ENCODE data around the gene RTKN.
"Not testable (repeated sequence)": the region's sequence is repeated elsewhere in the genome, so short reads cannot be mapped to it uniquely, and the experiment has no call there.

Gene RTKN

DNA sequence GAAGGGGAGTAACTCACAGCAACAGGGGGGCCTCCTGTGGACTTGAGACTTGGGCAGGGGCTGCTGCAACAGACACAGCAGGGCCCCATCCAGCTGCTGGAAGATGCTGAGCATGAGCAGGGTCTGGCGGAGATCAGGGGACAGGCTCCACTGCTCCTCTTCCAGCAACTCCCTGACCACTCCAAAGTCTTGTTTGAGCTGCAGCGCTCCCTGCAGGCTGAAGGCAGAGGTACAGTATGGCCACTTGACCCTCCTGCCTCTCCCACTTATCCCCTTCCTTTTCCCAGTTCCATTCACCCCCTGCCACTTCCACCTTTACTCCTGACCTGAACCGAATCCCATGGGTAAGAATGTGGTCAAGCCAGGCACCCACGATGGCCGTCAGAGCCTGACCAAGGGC lies 33.2 kb upstream of the RTKN start:
- Histone ChIP-seq H3K9ac (ENCODE audit: low read depth in 1 of 2, low read length in 2 of 2) (no peak overlapping the region), H3K9me3 (ENCODE audit: control insufficient read depth in 1 of 2, low read length in 2 of 2) (no peaks in the 10 kb centered on the region), H3K36me3 (ENCODE audit: control insufficient read depth in 1 of 2, insufficient read depth in 2 of 2, low read length in 2 of 2) (peaks cover 14 to 23% of the 10 kb centered on the region in 2 donors), H3K4me1 (ENCODE audit: control insufficient read depth in 1 of 2, insufficient read depth in 2 of 2, low read length in 2 of 2) (peaks cover 21 to 36% of the 10 kb centered on the region in 2 donors), H3K4me3 (ENCODE audit: low read depth in 1 of 2, low read length in 2 of 2) (no peak overlapping the region), H3K27ac (ENCODE audit: low read depth, low read length) (no peak overlapping the region), H3K27me3 (ENCODE audit: control insufficient read depth in 1 of 2, insufficient read depth in 2 of 2, low read length in 2 of 2) (no peaks in the 10 kb centered on the region)

DNA sequence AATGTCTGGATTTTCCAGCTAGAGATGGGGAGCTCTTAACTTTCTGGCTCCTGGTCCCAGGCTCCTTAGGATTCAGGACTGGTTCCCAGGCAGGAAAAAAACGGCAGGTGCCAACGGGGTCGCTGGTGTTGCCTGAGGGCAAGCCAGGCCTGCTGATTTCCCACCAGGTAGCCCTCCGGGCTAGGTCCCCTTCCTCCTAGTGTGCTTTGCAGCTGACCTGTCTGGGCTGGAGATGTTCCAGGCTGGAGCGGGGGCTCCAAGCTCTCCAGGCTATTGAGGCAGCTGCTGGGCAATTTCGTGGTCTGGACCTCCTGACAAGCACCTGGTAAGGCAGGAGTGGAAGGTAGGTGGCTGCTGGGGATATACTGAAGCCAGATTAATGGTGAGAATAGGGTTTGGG lies 32.7 kb upstream of the RTKN start:
- no peaks in the 10 kb centered on the region for H3K9me3 ChIP-seq (ENCODE audit: control insufficient read depth in 1 of 2, low read length in 2 of 2)
- peaks cover 14 to 23% of the 10 kb centered on the region in 2 donors for H3K36me3 ChIP-seq (ENCODE audit: control insufficient read depth in 1 of 2, insufficient read depth in 2 of 2, low read length in 2 of 2)
- peaks cover 19 to 33% of the 10 kb centered on the region in 2 donors for H3K4me1 ChIP-seq (ENCODE audit: control insufficient read depth in 1 of 2, insufficient read depth in 2 of 2, low read length in 2 of 2)
- H3K27me3 ChIP-seq (ENCODE audit: control insufficient read depth in 1 of 2, insufficient read depth in 2 of 2, low read length in 2 of 2) = no peaks in the 10 kb centered on the region
- H3K4me3 ChIP-seq (ENCODE audit: low read depth in 1 of 2, low read length in 2 of 2) = no peak overlapping the region
- no peak overlapping the region for H3K27ac ChIP-seq (ENCODE audit: low read depth, low read length)
- H3K9ac ChIP-seq (ENCODE audit: low read depth in 1 of 2, low read length in 2 of 2) = no peak overlapping the region

- H3K9ac ChIP-seq (ENCODE audit: low read depth in 1 of 2, low read length in 2 of 2) = peak overlapping the region; percentile 96 to 97
- no peaks in the 10 kb centered on the region for H3K9me3 ChIP-seq (ENCODE audit: control insufficient read depth in 1 of 2, low read length in 2 of 2)
- peaks cover 14 to 23% of the 10 kb centered on the region in 2 donors for H3K36me3 ChIP-seq (ENCODE audit: control insufficient read depth in 1 of 2, insufficient read depth in 2 of 2, low read length in 2 of 2)
- peak overlapping the region; percentile 93 to 98 for H3K4me3 ChIP-seq (ENCODE audit: low read depth in 1 of 2, low read length in 2 of 2)
- H3K27me3 ChIP-seq (ENCODE audit: control insufficient read depth in 1 of 2, insufficient read depth in 2 of 2, low read length in 2 of 2) = no peaks in the 10 kb centered on the region
- H3K27ac ChIP-seq (ENCODE audit: low read depth, low read length) = peak overlapping the region; percentile 86
- H3K4me1 ChIP-seq (ENCODE audit: control insufficient read depth in 1 of 2, insufficient read depth in 2 of 2, low read length in 2 of 2) = peaks cover 19 to 33% of the 10 kb centered on the region in 2 donors
Measured at GRCh38 chr2:74472945-74473258, 31.2 kb upstream of the RTKN start.

DNA sequence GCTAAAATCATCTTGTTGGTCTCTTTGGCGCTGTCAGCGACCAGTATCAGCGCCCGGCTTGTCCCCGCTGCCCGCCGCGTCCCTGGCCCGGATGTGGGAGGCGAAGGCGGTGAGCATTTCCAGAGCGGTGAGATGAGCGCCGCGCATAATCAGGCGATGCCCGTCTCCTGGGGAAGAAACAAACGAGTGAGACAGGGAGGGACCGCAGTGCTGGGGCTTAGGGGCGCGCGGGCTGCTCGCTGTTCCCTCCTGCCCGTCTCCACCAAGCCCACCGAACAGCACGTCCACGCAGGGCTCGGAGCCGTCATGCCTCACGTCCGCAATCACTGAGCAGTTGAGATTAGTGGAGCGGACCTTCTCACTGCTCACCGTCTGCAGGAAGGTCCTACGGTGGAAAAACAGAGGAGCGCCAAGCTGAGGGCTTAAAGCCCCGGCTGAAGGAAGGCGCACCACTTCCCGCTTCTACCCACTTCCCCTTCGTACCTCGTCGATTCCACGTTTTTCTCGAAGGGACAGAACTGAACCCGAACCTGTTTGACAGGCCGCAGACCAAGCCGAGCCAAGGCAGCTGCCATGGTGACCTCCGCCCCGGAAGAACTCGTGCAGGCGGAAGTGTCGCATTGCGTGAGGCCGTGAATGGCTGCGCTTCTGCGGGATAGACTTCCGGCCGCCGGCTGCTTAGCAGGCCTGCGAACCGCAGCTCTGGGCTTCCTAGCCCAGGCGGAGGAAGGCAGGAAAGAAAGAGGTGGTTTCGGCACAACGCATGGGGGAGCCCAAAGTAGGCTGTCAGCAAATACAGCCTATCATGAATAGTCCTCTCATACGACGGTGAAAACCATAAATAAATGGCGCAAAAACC lies 30.6 kb upstream of the RTKN start, which contains the start of gene MRPL53:
TSS of gene MRPL53 (minus strand) at position 595 of the 859 bp plus-strand sequence. CDS start at position 575, 20 bp downstream.
- Histone ChIP-seq H3K36me3 (ENCODE audit: control insufficient read depth in 1 of 2, insufficient read depth in 2 of 2, low read length in 2 of 2) (peaks cover 14 to 19% of the 10 kb centered on the region in 2 donors), H3K27me3 (ENCODE audit: control insufficient read depth in 1 of 2, insufficient read depth in 2 of 2, low read length in 2 of 2) (no peaks in the 10 kb centered on the region), H3K4me1 (ENCODE audit: control insufficient read depth in 1 of 2, insufficient read depth in 2 of 2, low read length in 2 of 2) (peaks cover 15 to 30% of the 10 kb centered on the region in 2 donors), H3K9me3 (ENCODE audit: control insufficient read depth in 1 of 2, low read length in 2 of 2) (no peaks in the 10 kb centered on the region), H3K9ac (ENCODE audit: low read depth in 1 of 2, low read length in 2 of 2) (peak within 1 kb of the TSS; percentile 96 to 97), H3K27ac (ENCODE audit: low read depth, low read length) (peak within 1 kb of the TSS; percentile 86), H3K4me3 (ENCODE audit: low read depth in 1 of 2, low read length in 2 of 2) (peak within 1 kb of the TSS; percentile 93 to 98)

DNA sequence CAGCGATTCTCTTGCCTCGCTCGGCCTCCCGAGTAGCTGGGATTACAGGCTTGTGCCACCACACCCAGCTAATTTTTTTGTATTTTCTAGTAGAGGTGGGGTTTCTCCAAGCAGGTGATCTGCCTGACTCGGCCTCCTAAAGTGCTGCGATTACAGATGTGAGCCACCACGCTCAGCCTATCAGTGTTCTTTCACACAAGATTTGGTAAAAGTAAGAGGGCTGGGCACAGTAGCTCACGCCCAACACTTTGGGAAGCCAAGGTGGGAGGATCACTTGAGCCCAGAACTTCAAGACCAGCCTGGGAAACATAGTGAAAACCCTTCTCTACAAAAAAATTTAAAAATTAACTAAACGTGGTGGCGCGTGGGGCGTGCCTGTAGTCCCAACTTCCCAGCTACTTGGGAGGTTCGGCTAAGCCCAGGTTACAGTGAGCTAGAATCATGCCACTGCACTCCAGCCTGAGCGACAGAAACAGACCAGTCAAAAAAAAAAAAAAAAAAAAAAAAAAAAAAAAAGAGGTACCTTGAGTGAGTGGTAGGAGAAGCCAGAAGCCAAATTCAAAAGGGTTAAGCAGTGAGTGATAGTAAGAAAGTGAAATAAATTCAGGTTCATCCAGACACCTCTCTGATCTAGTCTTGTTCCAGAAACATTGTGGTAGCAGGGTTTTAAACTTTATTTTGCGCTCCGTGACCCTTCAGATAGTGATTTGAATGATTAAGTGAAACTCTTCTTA lies 29.8 kb upstream of the RTKN start:
- peaks cover 14 to 16% of the 10 kb centered on the region in 2 donors for H3K36me3 ChIP-seq (ENCODE audit: control insufficient read depth in 1 of 2, insufficient read depth in 2 of 2, low read length in 2 of 2)
- peak overlapping the region; percentile 86 for H3K27ac ChIP-seq (ENCODE audit: low read depth, low read length)
- no peaks in the 10 kb centered on the region for H3K9me3 ChIP-seq (ENCODE audit: control insufficient read depth in 1 of 2, low read length in 2 of 2)
- no peaks in the 10 kb centered on the region for H3K27me3 ChIP-seq (ENCODE audit: control insufficient read depth in 1 of 2, insufficient read depth in 2 of 2, low read length in 2 of 2)
- peak overlapping the region; percentile 93 to 98 for H3K4me3 ChIP-seq (ENCODE audit: low read depth in 1 of 2, low read length in 2 of 2)
- H3K4me1 ChIP-seq (ENCODE audit: control insufficient read depth in 1 of 2, insufficient read depth in 2 of 2, low read length in 2 of 2) = peaks cover 9 to 24% of the 10 kb centered on the region in 2 donors
- H3K9ac ChIP-seq (ENCODE audit: low read depth in 1 of 2, low read length in 2 of 2) = peak overlapping the region; percentile 96 to 97

GRCh38 chr2:74470742-74471141 lies 29.0 kb upstream of the RTKN start:
- not testable (repeated sequence) for H3K27ac ChIP-seq (ENCODE audit: low read depth, low read length); H3K4me3 ChIP-seq (ENCODE audit: low read depth in 1 of 2, low read length in 2 of 2); H3K9me3 ChIP-seq (ENCODE audit: control insufficient read depth in 1 of 2, low read length in 2 of 2); H3K9ac ChIP-seq (ENCODE audit: low read depth in 1 of 2, low read length in 2 of 2); H3K27me3 ChIP-seq (ENCODE audit: control insufficient read depth in 1 of 2, insufficient read depth in 2 of 2, low read length in 2 of 2)
- H3K4me1 ChIP-seq (ENCODE audit: control insufficient read depth in 1 of 2, insufficient read depth in 2 of 2, low read length in 2 of 2) = peaks cover 13 to 24% of the 10 kb centered on the region in 2 donors
- H3K36me3 ChIP-seq (ENCODE audit: control insufficient read depth in 1 of 2, insufficient read depth in 2 of 2, low read length in 2 of 2) = peaks cover 14 to 16% of the 10 kb centered on the region in 2 donors

- Histone ChIP-seq H3K36me3 (ENCODE audit: control insufficient read depth in 1 of 2, insufficient read depth in 2 of 2, low read length in 2 of 2) (peaks cover 11 to 25% of the 10 kb centered on the region in 2 donors), H3K27ac (ENCODE audit: low read depth, low read length) (peak overlapping the region; percentile 68), H3K9me3 (ENCODE audit: control insufficient read depth in 1 of 2, low read length in 2 of 2) (no peaks in the 10 kb centered on the region), H3K4me1 (ENCODE audit: control insufficient read depth in 1 of 2, insufficient read depth in 2 of 2, low read length in 2 of 2) (peaks cover 16 to 27% of the 10 kb centered on the region in 2 donors), H3K9ac (ENCODE audit: low read depth in 1 of 2, low read length in 2 of 2) (peak overlapping the region; percentile 84 to 94), H3K27me3 (ENCODE audit: control insufficient read depth in 1 of 2, insufficient read depth in 2 of 2, low read length in 2 of 2) (no peaks in the 10 kb centered on the region), H3K4me3 (ENCODE audit: low read depth in 1 of 2, low read length in 2 of 2) (peak overlapping the region; percentile 88 to 91)
Measured at GRCh38 chr2:74464406-74464805, 22.7 kb upstream of the RTKN start.

DNA sequence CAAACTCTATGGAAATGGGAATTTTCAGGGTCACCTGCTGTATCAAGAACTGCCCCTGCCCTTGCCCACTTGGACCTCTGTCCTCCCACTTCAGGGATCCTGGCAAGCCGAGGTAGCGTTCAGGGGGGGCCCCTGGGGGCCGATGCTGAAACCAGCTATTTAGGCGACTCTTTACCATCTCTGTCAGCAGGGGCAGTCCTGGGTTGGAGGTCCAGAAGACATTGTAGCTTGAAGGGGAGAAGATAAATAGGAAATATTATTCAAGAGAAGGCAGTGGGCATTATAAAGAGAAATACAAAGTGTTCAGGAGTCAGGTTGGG lies 21.0 kb upstream of the RTKN start:
- Histone ChIP-seq H3K36me3 (ENCODE audit: control insufficient read depth in 1 of 2, insufficient read depth in 2 of 2, low read length in 2 of 2) (peaks cover 11 to 25% of the 10 kb centered on the region in 2 donors), H3K9ac (ENCODE audit: low read depth in 1 of 2, low read length in 2 of 2) (peak overlapping the region; percentile 50 to 60), H3K9me3 (ENCODE audit: control insufficient read depth in 1 of 2, low read length in 2 of 2) (no peaks in the 10 kb centered on the region), H3K27me3 (ENCODE audit: control insufficient read depth in 1 of 2, insufficient read depth in 2 of 2, low read length in 2 of 2) (no peaks in the 10 kb centered on the region), H3K27ac (ENCODE audit: low read depth, low read length) (no peak overlapping the region), H3K4me3 (ENCODE audit: low read depth in 1 of 2, low read length in 2 of 2) (peak overlapping the region; percentile 30 to 53), H3K4me1 (ENCODE audit: control insufficient read depth in 1 of 2, insufficient read depth in 2 of 2, low read length in 2 of 2) (peaks cover 22 to 34% of the 10 kb centered on the region in 2 donors)

DNA sequence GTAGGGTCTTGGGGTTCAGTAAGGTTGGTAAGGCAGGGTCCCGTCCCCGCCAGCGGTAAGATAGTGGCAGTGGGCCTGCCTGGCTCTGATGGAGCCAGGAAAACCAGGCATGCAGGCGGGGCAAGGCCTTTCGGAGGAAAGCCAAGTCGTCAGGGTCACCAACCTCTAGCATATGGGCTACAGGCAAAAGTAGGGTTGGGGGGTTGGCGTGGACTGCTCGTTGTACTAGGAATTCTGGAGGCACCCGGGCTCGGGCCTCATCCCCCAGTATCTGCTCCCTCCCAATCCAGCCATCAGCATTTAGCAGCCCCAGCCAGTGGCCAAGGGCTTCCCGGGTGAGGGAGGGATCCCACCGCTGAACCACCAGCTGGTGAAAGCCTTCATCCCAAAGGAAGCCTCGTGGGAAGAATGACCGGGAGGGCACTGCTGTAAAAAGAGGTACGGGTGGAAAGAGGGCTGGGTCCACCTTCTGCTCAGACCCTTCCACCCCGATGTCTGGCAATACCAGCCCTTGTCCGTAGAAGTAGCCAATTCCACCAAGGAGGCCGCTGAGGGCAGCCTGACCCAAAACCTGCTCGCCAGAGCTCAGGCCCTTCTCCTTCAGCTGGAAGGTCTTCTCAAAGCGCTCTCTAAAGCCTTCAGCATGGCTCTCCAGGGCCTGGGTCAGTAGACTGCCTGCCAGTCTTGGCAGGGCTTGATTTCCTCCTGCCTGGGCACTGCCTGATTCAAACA lies 20.5 kb upstream of the RTKN start:
- H3K36me3 ChIP-seq (ENCODE audit: control insufficient read depth in 1 of 2, insufficient read depth in 2 of 2, low read length in 2 of 2) = peaks cover 11 to 25% of the 10 kb centered on the region in 2 donors
- H3K4me3 ChIP-seq (ENCODE audit: low read depth in 1 of 2, low read length in 2 of 2) = peak overlapping the region in 1 of 2 donors; percentile 53
- no peak overlapping the region for H3K27ac ChIP-seq (ENCODE audit: low read depth, low read length)
- no peaks in the 10 kb centered on the region for H3K9me3 ChIP-seq (ENCODE audit: control insufficient read depth in 1 of 2, low read length in 2 of 2)
- peaks cover 22 to 35% of the 10 kb centered on the region in 2 donors for H3K4me1 ChIP-seq (ENCODE audit: control insufficient read depth in 1 of 2, insufficient read depth in 2 of 2, low read length in 2 of 2)
- no peaks in the 10 kb centered on the region for H3K27me3 ChIP-seq (ENCODE audit: control insufficient read depth in 1 of 2, insufficient read depth in 2 of 2, low read length in 2 of 2)
- peak overlapping the region; percentile 50 to 60 for H3K9ac ChIP-seq (ENCODE audit: low read depth in 1 of 2, low read length in 2 of 2)

Data from duodenal mucosa (tissue), 2 donors.